A549 (cell line): ENCODE data around the gene NKD1. TPM values are rescaled to one million over a fixed set of nuclear protein-coding genes. Genes with fewer than 3 reads are reported as not detected.

Experiments used
- ATAC-seq, 2 experiments: fragments of 200-7000 bp in 1 of 2; fragments of >200 bp in 1 of 2; cut with Nextera tagmentation in 1 of 2; cut with Tn5 transposase in 1 of 2; 3 replicates each; pipeline versions ENCODE4 v1.8.0 to v1.9.1; 2018 to 2020; ENCODE audit warnings: mild to moderate bottlenecking in 1 of 2, moderate library complexity in 1 of 2
- CTCF ChIA-PET: fragments of 300-600 bp; sonication (Branson Sonifier 250); formaldehyde crosslinking; extraction: SDS; loops from one replicate; lab custom pipeline; 2021; ENCODE audit warnings: antibody characterized with exemption, inconsistent platforms; lab: Yijun Ruan, JAX
- POLR2A ChIA-PET: fragments of 350-600 bp; formaldehyde crosslinking; extraction: SDS; loops from one replicate; lab custom pipeline; 2021; ENCODE audit warnings: antibody characterized with exemption, inconsistent platforms; lab: Yijun Ruan, JAX
- DNase-seq, 2 experiments: peaks; one replicate each; pipeline versions ENCODE4 v3.0.0 to v3.0.0-alpha.2; 2011 to 2016; ENCODE audit warnings: low read depth in 1 of 2, low spot score in 1 of 2
- FAIRE-seq: peaks from 2 replicates; lab custom pipeline; 2011; peaks lifted over from hg19 to GRCh38; lab: Jason Lieb, UNC
- H3K27ac ChIP-seq, 2 experiments: fragments of >200 bp; sonication (Bioruptor Twin); formaldehyde crosslinking; 3 replicates each; pipeline ENCODE4 v1.5.1; 2016 to 2017
- H3K4me1 ChIP-seq: fragments of >200 bp; sonication (Bioruptor Twin); formaldehyde crosslinking; 3 replicates; pipeline ENCODE4 v1.6.1; 2016
- H3K4me2 ChIP-seq: fragments of >200 bp; sonication (Bioruptor Twin); formaldehyde crosslinking; 3 replicates; pipeline ENCODE4 v1.6.1; 2016
- H3K4me3 ChIP-seq: fragments of >200 bp; sonication (Bioruptor Twin); formaldehyde crosslinking; 3 replicates; pipeline ENCODE4 v1.5.1; 2016
- H3K9me3 ChIP-seq: fragments of >200 bp; sonication (Bioruptor Twin); formaldehyde crosslinking; 3 replicates; pipeline ENCODE4 v1.6.1; 2016
- BHLHE40 ChIP-seq: IDR thresholded peaks from 2 replicates; pipeline ENCODE4 v1.6.1; 2012; ENCODE audit warnings: low read depth, low read length, inconsistent platforms
- CEBPB ChIP-seq, 2 experiments: fragments of >200 bp in 1 of 2; sonication (Bioruptor Twin) in 1 of 2; formaldehyde crosslinking in 1 of 2; IDR thresholded peaks; 2 replicates each; pipeline ENCODE4 v1.6.1; 2012 to 2016
- E2F6 ChIP-seq: IDR thresholded peaks from 2 replicates; pipeline ENCODE4 v1.6.1; 2012; ENCODE audit warnings: low read depth, borderline replicate concordance
- EHMT2 ChIP-seq: fragments of 200-600 bp; sonication (generic); IDR thresholded peaks from 2 replicates; pipeline ENCODE4 v1.6.1; 2016; ENCODE audit warnings: antibody characterized with exemption, low read depth, mild to moderate bottlenecking, moderate library complexity
- EP300 ChIP-seq, 2 experiments: fragments of >200 bp; sonication (Bioruptor Twin); formaldehyde crosslinking; IDR thresholded peaks; 2 replicates in 1 of 2; 3 replicates in 1 of 2; pipeline ENCODE4 v1.6.1; 2016 to 2017
- FOXS1 ChIP-seq: fragments of 250-450 bp; sonication (Bioruptor Pico); IDR thresholded peaks from 2 replicates; pipeline ENCODE4 v1.5.0; 2020; ENCODE audit warnings: mild to moderate bottlenecking, moderate library complexity
- GATA3 ChIP-seq: IDR thresholded peaks from 2 replicates; pipeline ENCODE4 v1.6.1; 2012; ENCODE audit warnings: borderline replicate concordance
- HDAC2 ChIP-seq: fragments of 200-600 bp; sonication (generic); IDR thresholded peaks from 2 replicates; pipeline ENCODE4 v1.6.1; 2016
- HOXB13 ChIP-seq: fragments of 250-450 bp; sonication (Bioruptor Pico); IDR thresholded peaks from 2 replicates; pipeline ENCODE4 v1.5.0; 2020; ENCODE audit warnings: low read depth, mild to moderate bottlenecking, moderate library complexity
- JUN ChIP-seq, 2 experiments: fragments of >200 bp; sonication (Bioruptor Twin); formaldehyde crosslinking; IDR thresholded peaks; 2 replicates in 1 of 2; 3 replicates in 1 of 2; pipeline ENCODE4 v1.6.1; 2016 to 2017
- JUNB ChIP-seq: fragments of >200 bp; sonication (Bioruptor Twin); formaldehyde crosslinking; IDR thresholded peaks from 2 replicates; pipeline ENCODE4 v1.6.1; 2016
- KDM5A ChIP-seq: fragments of 200-600 bp; sonication (generic); IDR thresholded peaks from 2 replicates; pipeline ENCODE4 v1.6.1; 2016; ENCODE audit warnings: antibody characterized with exemption, mild to moderate bottlenecking
- MYC ChIP-seq: IDR thresholded peaks from 2 replicates; pipeline ENCODE4 v1.6.1; 2012; ENCODE audit warnings: mild to moderate bottlenecking, inconsistent platforms, low read length, improper control_type of control experiment, borderline replicate concordance
- NPAS2 ChIP-seq: fragments of 250-450 bp; sonication (Bioruptor Pico); IDR thresholded peaks from 2 replicates; pipeline ENCODE4 v1.8.0; 2022; ENCODE audit warnings: mild to moderate bottlenecking, moderate library complexity, borderline replicate concordance
- POLR2A ChIP-seq: IDR thresholded peaks from 2 replicates; pipeline ENCODE4 v1.6.1; 2012; ENCODE audit warnings: mild to moderate bottlenecking, low read length
- RFX5 ChIP-seq: fragments of 450-650 bp; IDR thresholded peaks from 2 replicates; pipeline ENCODE4 v1.7.1; 2014; ENCODE audit warnings: antibody characterized with exemption, mild to moderate bottlenecking, moderate library complexity
- SREBF2 ChIP-seq: fragments of 450-650 bp; IDR thresholded peaks from 2 replicates; pipeline ENCODE4 v1.6.1; 2014; ENCODE audit warnings: mild to moderate bottlenecking, moderate library complexity
- USF2 ChIP-seq: fragments of 450-650 bp; IDR thresholded peaks from 2 replicates; pipeline ENCODE4 v1.6.1; 2014; ENCODE audit warnings: antibody characterized with exemption
- ZFP36 ChIP-seq: fragments of 450-650 bp; IDR thresholded peaks from 2 replicates; pipeline ENCODE4 v1.6.1; 2014; ENCODE audit warnings: borderline replicate concordance; ENCODE audit not compliant: partially characterized antibody
- ZNF302 ChIP-seq: fragments of 250-450 bp; sonication (Bioruptor Pico); IDR thresholded peaks from 2 replicates; pipeline ENCODE4 v1.9.0; 2021; ENCODE audit warnings: inconsistent platforms, mild to moderate bottlenecking, moderate library complexity
- ZSCAN20 ChIP-seq: fragments of 250-450 bp; sonication (Bioruptor Pico); IDR thresholded peaks from 2 replicates; pipeline ENCODE4 v1.8.0; 2022; ENCODE audit warnings: mild to moderate bottlenecking, moderate library complexity
- WGBS: methylation state at CpG from one replicate; pipeline ENCODE4 v1.1.6; 2017; ENCODE audit errors: missing lambda C conversion rate; 5-methylcytosine and 5-hydroxymethylcytosine counted together
- polyA plus RNA-seq, 4 experiments: library from polyadenylated mRNA; depleted of rRNA in 3 of 4; stranded (reverse); fragments of >200 nt; fragmentation: RNase III in 1 of 4; extraction: RNeasy Plus Mini Kit Qiagen cat#74134 plus additional on column Dnase treatment in 1 of 4; gene quantifications; 2 replicates in 3 of 4; 3 replicates in 1 of 4; pipeline ENCODE4 v1.2.3, GENCODE V29; 2011 to 2017
- TF ChIP-seq, protein P1 (sequence below): fragments of >200 bp; sonication (Bioruptor Twin); formaldehyde crosslinking; IDR thresholded peaks from 2 replicates; pipeline ENCODE4 v1.6.1; 2016
- TF ChIP-seq, protein P2 (sequence below): fragments of 250-450 bp; sonication (Bioruptor Pico); IDR thresholded peaks from 2 replicates; pipeline ENCODE4 v1.5.0; 2020; ENCODE audit warnings: low read depth, mild to moderate bottlenecking, moderate library complexity
- TF ChIP-seq, protein P3 (sequence below): fragments of 150-350 bp; IDR thresholded peaks from 2 replicates; pipeline ENCODE4 v1.6.1; 2014; ENCODE audit warnings: low read depth, mild to moderate bottlenecking, low read length
- TF ChIP-seq, protein P4 (sequence below): IDR thresholded peaks from 2 replicates; pipeline ENCODE4 v1.6.1; 2012
- TF ChIP-seq, protein P5 (sequence below): IDR thresholded peaks from 2 replicates; pipeline ENCODE4 v1.6.1; 2012

NKD1 gene
- polyA plus RNA-seq, 2 of the 4 experiments (the other 2 are of a cell fraction): 0.10 to 0.19 TPM

DNA sequence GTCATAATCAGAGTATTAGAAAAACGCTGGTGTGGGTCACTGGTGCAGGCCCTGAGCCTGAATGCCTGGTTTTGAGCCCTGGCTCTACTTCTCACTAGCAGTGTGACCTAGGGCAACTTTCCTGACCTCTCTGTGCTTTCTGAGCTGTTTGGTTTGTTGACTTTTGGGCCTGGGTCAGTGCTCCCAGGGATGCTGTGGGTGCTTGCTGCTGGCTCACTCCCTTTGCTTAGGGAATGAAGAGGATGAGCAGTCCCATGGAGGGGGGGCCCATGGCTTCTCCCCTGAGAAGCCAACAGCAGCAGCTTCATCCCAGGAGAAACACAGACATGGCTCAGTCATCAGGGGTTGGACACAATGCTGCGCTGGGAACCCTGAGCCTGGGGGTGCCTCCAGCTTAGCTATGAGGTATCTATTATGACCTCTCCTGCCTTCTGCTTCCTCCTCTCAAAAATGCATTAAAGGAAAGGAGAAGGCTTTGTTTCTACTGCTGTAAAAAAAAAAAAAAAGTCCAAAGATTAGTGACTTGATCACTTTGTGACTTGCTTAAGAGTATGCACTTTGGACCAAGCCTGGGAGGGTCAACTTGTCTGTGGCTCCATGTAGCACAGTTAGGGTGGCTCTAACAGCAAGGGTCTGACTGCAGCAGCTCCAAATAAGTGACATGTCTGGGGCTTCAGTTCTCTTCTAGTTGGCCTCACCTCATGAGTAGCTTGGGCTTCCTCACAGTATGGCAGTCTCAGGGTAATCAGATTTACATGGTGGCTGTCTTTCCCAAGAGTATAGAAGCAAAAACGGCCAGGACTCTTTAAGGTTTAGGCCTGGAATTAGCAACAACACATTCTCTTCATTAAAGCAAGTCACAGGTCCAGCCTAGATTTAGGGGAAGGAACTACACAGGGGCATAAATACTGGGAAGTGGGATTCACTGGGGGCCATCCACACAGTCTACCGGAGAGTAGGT is 13.0 kb downstream of the NKD1 start (continued):
- TF ChIP-seq, protein P1, sequence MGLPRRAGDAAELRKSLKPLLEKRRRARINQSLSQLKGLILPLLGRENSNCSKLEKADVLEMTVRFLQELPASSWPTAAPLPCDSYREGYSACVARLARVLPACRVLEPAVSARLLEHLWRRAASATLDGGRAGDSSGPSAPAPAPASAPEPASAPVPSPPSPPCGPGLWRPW: no peak
- TF ChIP-seq USF2: no peak
- TF ChIP-seq BHLHE40: no peak
- TF ChIP-seq EHMT2: no peak
- no peak for TF ChIP-seq POLR2A
- no peak for TF ChIP-seq NPAS2 (CRISPR knock-in tag)
- TF ChIP-seq JUNB: no peak

DNA sequence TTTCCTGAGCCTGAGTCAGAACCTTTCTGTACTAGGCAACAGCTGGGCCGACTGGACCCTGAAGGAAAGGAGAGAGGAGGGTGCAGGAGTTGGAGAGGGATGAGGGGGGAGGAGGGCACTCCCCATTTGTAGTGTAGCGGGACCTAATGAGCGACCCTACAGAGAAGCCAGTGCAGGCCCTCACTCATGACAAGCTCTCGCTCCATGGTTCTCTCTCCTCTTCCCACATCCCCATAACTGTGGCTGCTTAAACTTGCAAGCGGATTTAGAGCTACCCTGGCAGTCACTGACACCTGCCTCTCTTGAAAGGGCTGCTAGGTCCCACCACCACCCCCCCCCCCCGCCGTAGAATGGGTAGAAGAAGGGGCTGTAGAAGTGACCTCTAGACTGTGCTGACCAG is 14.5 kb downstream of the NKD1 start:
- H3K27ac ChIP-seq: no peak overlapping the region
- no peaks in the 10 kb centered on the region for H3K4me1 ChIP-seq
- CTCF ChIA-PET: interaction anchor here (0.7 to 1.0 kb wide), 2 partner anchors 10 to 103 kb away, joined by 3 read pairs; no protein-coding TSS in a partner anchor
- ATAC-seq: no peak
- WGBS: 21% methylated on average over 7 of the region's 7 CpGs
- FAIRE-seq: no peak
- no peak for TF ChIP-seq E2F6
- TF ChIP-seq ZSCAN20 (CRISPR knock-in tag): no peak
- TF ChIP-seq HDAC2: no peak
- TF ChIP-seq, protein P2, sequence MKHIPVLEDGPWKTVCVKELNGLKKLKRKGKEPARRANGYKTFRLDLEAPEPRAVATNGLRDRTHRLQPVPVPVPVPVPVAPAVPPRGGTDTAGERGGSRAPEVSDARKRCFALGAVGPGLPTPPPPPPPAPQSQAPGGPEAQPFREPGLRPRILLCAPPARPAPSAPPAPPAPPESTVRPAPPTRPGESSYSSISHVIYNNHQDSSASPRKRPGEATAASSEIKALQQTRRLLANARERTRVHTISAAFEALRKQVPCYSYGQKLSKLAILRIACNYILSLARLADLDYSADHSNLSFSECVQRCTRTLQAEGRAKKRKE: no peak
- TF ChIP-seq HOXB13: no peak
- TF ChIP-seq FOXS1: no peak
- TF ChIP-seq SREBF2: no peak
- TF ChIP-seq MYC: no peak
- no peak for TF ChIP-seq EP300 (IDR thresholded peaks at IDR 0.05)
- no peak for TF ChIP-seq GATA3
- TF ChIP-seq, protein P3, sequence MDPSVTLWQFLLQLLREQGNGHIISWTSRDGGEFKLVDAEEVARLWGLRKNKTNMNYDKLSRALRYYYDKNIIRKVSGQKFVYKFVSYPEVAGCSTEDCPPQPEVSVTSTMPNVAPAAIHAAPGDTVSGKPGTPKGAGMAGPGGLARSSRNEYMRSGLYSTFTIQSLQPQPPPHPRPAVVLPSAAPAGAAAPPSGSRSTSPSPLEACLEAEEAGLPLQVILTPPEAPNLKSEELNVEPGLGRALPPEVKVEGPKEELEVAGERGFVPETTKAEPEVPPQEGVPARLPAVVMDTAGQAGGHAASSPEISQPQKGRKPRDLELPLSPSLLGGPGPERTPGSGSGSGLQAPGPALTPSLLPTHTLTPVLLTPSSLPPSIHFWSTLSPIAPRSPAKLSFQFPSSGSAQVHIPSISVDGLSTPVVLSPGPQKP: no peak
- no peak for TF ChIP-seq KDM5A
- TF ChIP-seq, protein P1: no peak
- TF ChIP-seq ZNF302 (CRISPR knock-in tag): no peak
- POLR2A ChIA-PET: no interaction called here
- no peak for DNase-seq
- no peak overlapping the region for H3K4me3 ChIP-seq
- no peak overlapping the region for H3K4me2 ChIP-seq
- H3K9me3 ChIP-seq: peaks cover 7% of the 10 kb centered on the region; the same call in 1 of the 3 replicates

DNA sequence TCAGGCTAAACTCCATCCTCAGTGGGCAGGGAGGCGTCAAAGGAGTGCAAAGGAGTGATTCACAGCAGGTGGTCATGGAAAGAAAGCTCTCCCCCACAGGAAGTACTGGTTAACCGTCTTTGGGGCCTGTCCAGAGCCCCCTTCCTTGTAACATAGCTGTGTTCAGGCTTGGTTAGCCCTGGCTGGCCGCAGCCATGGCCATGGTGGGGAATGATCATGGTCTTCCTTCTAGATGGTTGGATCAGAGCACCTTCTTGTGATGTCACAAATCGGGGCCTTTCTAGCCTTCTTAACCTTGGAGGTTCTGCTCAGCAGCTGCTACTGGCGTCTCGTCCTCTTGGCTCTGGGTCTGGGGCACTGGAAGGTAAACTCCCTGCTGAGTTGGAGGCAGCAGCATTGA is 15.8 kb downstream of the NKD1 start:
- H3K4me1 ChIP-seq: no peaks in the 10 kb centered on the region
- no peak for FAIRE-seq
- H3K4me3 ChIP-seq: no peak overlapping the region
- H3K9me3 ChIP-seq: peaks cover 7% of the 10 kb centered on the region; the same call in 1 of the 3 replicates
- no peak overlapping the region for H3K27ac ChIP-seq
- 6% methylated on average over 5 of the region's 6 CpGs for WGBS
- TF ChIP-seq ZFP36 (no peak), RFX5 (no peak), CEBPB (IDR thresholded peaks at IDR 0.05) (no peak), JUN (IDR thresholded peaks at IDR 0.05) (no peak)
- TF ChIP-seq, protein P4, sequence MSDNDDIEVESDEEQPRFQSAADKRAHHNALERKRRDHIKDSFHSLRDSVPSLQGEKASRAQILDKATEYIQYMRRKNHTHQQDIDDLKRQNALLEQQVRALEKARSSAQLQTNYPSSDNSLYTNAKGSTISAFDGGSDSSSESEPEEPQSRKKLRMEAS: no peak
- TF ChIP-seq, protein P5, sequence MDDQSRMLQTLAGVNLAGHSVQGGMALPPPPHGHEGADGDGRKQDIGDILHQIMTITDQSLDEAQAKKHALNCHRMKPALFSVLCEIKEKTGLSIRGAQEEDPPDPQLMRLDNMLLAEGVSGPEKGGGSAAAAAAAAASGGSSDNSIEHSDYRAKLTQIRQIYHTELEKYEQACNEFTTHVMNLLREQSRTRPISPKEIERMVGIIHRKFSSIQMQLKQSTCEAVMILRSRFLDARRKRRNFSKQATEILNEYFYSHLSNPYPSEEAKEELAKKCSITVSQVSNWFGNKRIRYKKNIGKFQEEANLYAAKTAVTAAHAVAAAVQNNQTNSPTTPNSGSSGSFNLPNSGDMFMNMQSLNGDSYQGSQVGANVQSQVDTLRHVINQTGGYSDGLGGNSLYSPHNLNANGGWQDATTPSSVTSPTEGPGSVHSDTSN: no peak
- DNase-seq: no peak
- POLR2A ChIA-PET: no interaction called here
- no peak overlapping the region for H3K4me2 ChIP-seq
- no peak for ATAC-seq
- CTCF ChIA-PET: no interaction called here
